GM10248 (cell line): ENCODE data around the gene TEDDM1.
A peak's percentile ranks its signal among the peaks of the same experiment; 100 is the strongest.

Experiments used
- CTCF ChIA-PET: fragments of 300-600 bp; sonication (Branson Sonifier 250); formaldehyde crosslinking; extraction: SDS; loops from one replicate; lab custom pipeline; 2021; ENCODE audit warnings: antibody characterized with exemption; lab: Yijun Ruan, JAX
- POLR2A ChIA-PET: fragments of 350-650 bp; sonication (Branson Sonifier 250); formaldehyde crosslinking; extraction: SDS; loops from one replicate; lab custom pipeline; 2020; ENCODE audit warnings: antibody characterized with exemption; lab: Yijun Ruan, JAX
- DNase-seq: peaks from one replicate; pipeline ENCODE4 v3.0.0; 2012; ENCODE audit errors: extremely low spot score
- TF ChIP-seq, protein P1 (sequence below): IDR thresholded peaks from 2 replicates; pipeline ENCODE4 v1.5.1; 2012; ENCODE audit warnings: mild to moderate bottlenecking, low read depth; ENCODE audit errors: extremely low read depth, missing control alignments, control extremely low read depth

TEDDM1 gene

DNA sequence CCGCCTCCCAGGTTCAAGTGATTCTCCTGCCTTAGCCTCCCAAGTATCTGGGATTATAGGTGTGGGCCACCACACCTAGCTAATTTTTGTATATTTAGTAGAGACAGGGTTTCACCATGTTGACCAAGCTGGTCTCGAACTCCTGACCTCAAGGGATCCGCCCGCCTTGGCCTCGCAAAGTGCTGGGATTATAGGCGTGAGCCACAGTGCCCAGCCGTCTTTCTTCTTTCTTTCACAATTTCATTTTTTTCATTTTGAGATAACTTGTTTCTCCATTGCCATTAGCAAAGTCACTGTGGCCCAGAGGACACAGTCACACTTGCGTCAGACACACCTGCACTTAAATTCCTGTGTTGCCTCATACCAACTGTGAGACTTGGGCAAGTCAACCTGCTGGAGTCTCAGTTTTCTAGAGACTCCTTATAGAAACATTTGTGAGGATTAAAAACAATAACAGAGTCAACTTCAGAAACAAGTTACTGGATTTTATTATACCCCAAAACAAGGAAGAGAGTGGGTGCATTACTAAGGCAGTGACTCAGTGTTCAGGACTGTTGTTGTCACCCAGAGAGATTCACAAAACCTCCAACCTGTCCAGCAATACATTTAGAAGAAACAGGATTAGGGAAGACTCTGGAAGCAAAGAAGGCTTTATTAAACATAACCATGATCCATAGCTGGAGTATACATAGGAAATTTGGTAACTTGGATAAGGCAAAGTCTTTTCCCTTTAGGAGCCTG, 2.6 kb downstream of the TEDDM1 start:
- ChIA-PET POLR2A (interaction anchor here (1.5 kb wide), 1 partner anchor 255 kb away, joined by 6 read pairs; no protein-coding TSS in a partner anchor), CTCF (interaction anchor here (0.9 to 6.9 kb wide), 14 partner anchors 12 to 387 kb away, joined by 3 to 245 read pairs (median 9); no protein-coding TSS in a partner anchor)
- DNase-seq, result no peak
- TF ChIP-seq, protein P1, sequence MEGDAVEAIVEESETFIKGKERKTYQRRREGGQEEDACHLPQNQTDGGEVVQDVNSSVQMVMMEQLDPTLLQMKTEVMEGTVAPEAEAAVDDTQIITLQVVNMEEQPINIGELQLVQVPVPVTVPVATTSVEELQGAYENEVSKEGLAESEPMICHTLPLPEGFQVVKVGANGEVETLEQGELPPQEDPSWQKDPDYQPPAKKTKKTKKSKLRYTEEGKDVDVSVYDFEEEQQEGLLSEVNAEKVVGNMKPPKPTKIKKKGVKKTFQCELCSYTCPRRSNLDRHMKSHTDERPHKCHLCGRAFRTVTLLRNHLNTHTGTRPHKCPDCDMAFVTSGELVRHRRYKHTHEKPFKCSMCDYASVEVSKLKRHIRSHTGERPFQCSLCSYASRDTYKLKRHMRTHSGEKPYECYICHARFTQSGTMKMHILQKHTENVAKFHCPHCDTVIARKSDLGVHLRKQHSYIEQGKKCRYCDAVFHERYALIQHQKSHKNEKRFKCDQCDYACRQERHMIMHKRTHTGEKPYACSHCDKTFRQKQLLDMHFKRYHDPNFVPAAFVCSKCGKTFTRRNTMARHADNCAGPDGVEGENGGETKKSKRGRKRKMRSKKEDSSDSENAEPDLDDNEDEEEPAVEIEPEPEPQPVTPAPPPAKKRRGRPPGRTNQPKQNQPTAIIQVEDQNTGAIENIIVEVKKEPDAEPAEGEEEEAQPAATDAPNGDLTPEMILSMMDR, result no peak

DNA sequence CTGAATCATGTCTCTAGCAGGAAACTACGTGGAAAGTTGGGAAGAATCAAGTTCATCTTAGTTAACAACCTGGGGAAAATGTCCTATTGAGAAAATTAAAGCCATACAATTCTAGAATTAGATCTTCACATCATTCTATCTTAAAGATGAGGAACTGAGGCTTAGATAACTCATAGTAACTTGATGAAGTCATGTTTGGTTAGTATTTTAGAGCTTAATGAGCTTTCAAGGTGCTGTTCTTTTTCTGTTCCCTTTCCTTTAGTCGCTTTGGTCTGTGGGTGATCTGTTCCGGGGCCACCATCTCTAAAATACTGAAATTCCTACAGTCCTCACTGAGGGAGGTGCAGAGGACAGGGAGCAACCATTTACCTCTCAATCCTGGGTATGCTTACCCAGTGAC, 4.6 kb downstream of the TEDDM1 start:
- CTCF ChIA-PET, result interaction anchor here (0.6 to 6.9 kb wide), 31 partner anchors 9 to 928 kb away, joined by 3 to 245 read pairs (median 7); no protein-coding TSS in a partner anchor
- no peak for DNase-seq
- POLR2A ChIA-PET, result no interaction called here
- TF ChIP-seq, protein P1, result no peak

DNA sequence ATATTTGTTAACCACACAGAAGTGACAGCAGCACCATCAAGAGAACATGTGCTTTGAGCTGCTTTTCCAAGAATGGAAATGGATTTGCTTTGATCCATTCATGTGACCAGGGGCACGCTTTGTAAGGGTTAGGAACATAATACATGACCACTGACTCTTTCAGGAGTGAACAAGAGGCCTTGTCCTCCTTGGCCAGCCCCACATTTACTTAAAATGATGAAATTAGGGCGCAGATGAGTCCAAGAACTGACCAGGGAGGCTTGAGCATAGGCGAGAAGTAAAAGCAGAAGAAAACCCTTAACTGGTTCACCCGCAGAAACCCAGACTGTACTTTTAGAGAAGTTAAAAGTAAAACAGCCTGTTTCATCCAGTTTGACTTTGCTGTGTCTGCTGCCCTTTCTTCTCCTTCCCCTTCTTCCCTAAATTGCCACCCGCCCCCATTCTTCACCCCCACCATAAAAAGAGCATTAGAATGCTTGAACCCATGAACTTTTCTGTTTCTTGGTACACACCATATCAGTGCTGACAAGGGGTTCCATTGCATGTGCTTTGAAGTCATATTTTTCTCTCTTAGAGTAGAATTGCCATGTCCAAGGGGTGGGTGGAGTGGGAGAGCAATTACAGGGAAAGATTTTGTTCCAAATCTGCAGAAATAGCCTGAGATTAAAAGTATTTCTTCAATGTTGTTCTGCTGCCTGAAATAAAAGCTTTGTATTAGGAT, 6.3 kb downstream of the TEDDM1 start:
- CTCF ChIA-PET, result interaction anchor here (1.2 to 6.9 kb wide), 6 partner anchors 14 to 313 kb away, joined by 3 to 245 read pairs (median 33); no protein-coding TSS in a partner anchor
- DNase-seq, result no peak
- POLR2A ChIA-PET, result no interaction called here
- TF ChIP-seq, protein P1, result no peak

DNA sequence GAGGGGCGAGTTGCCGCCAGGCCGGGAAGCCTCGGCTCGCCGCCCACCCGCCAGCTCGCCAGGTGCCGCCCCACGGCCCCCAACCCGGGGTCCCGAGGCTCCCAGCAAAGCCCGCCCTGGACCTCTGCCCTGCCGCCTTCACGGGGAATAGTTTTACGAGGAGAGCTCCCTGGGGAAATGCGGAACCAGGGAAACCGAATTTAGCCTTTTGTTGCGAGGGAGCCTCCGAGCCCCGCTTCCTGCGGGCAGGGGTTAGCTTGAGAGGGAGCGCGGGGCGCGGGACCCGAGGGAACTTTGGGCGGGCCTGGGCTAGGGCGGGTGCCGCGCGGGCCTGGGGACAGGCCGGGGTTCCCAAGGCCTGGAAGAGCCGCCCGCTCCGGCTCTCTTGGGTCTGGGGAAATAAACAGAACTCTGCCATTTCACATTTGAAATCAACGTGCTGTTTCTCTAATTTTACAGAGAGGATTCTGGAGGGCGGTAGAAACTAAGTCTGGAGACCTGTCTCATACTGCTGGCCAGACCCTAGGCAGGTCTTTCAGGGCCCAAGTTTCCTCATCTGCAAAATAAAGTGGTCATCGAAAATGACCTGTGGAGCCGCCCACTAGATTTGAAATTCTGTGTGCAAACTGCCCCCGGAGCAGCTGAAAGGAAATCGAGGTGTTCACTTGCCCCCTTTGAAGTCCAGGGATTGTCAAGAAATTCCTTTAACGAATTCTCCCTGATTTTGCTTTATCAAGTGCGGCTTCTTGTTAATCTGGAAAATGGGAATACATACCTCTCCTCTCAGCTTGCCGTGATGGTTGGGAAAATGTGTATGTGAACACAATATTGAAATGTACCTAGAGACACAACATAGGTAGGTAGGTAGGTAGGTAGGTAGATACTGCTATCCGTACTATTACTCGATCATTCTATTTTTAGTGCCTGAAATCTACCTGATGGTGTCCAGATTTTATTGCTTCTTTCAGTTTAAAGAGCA, 8.1 kb downstream of the TEDDM1 start:
- peak; percentile 29 for DNase-seq
- ChIA-PET CTCF (interaction anchor here (0.8 to 6.9 kb wide), 8 partner anchors 10 to 307 kb away, joined by 3 to 245 read pairs (median 5); no protein-coding TSS in a partner anchor), POLR2A (interaction anchor here (0.6 to 1.1 kb wide), 6 partner anchors 8 to 1772 kb away, joined by 3 to 10 read pairs (median 4); partner anchors contain the start of gene TEDDM1)
- TF ChIP-seq, protein P1, result no peak

DNA sequence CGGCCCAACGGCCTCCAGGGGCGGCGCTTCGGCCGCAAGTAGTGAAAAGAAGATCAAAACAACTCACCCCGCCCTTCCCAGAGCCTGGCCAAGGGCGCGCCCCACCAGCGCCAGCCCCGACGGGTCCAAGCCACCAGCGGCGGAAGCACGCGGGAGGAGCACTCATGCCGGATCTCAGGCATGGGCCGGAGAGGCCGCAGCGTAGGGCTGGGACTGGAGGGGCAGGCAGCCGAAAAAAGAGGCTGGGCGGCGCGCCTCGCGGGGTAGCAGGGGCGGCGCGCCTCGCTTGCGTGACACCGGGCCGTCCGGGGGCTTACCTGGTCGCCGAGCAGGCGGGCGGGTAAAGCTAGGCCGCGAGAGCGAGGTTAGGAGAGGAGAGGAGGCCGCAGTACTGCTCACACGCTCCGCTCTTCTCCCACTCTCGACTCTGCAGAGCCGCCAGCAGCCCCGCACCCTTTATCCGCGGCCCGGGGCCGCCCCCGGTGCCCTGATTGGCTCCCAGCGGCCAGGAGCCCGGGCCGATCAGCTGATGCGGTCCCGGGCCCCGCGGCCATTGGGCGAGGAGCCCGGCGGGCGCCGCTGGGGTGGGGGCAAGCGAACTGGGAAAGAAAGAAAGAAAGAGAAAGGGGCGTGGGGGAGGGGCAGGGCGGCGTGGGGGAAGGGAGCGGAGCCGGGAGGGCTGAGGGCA, 9.0 kb downstream of the TEDDM1 start, which contains the start of gene GLUL:
Gene GLUL (minus strand): TSS at position 429 of the 688 bp plus-strand sequence. CDS start 3,053 bp downstream, outside the sequence.
- DNase-seq, result peak; percentile 91
- ChIA-PET POLR2A (interaction anchor here (0.6 to 1.1 kb wide), 5 partner anchors 9 to 80 kb away, joined by 3 to 10 read pairs (median 5); partner anchors contain the start of gene TEDDM1), CTCF (interaction anchor here (1.1 to 6.9 kb wide), 6 partner anchors 11 to 307 kb away, joined by 3 to 245 read pairs (median 6); no protein-coding TSS in a partner anchor)
- TF ChIP-seq, protein P1, result no peak
